ENCODE data around the gene MTG2. TPM values are rescaled to one million over a fixed set of nuclear protein-coding genes. Genes with fewer than 3 reads are reported as not detected.
A peak's percentile ranks its signal among the peaks of the same experiment; 100 is the strongest.

MTG2 gene
- total and polyA plus RNA-seq, 2 of the 8 experiments (the other 6 are each of a cell fraction or from before 2014, with no cell fraction given): 14.4 to 22.8 TPM

GRCh38 chr20:62237801-62238568, 55.2 kb downstream of the MTG2 start, which contains the start of gene OSBPL2 (continued):
- TF ChIP-seq CEBPB (IDR thresholded peaks at IDR 0.05; ENCODE audit: low read depth, low read length) (no peak), GABPA (IDR thresholded peaks at IDR 0.05; ENCODE audit: borderline replicate concordance, insufficient read depth, low read length) (peak; percentile 61; the same call in 1 of the 2 replicates), TEAD4 (IDR thresholded peaks at IDR 0.05; ENCODE audit: low read depth, low read length) (no peak), MAFK (IDR thresholded peaks at IDR 0.05; ENCODE audit: low read depth, low read length) (no peak), SP2 (IDR thresholded peaks at IDR 0.05; ENCODE audit: low read length) (peak; percentile 71), CHD1 (IDR thresholded peaks at IDR 0.05; ENCODE audit: low read depth, low read length) (no peak), EP300 (IDR thresholded peaks at IDR 0.05; ENCODE audit: borderline replicate concordance in 1 of 2, low read depth in 2 of 2, low read length in 2 of 2) (no peak), CBX8 (IDR thresholded peaks at IDR 0.05; ENCODE audit: borderline replicate concordance, low read depth, low read length) (no peak)
